GM12878 (cell line): ENCODE results near the gene SV2B. TPM values are rescaled to one million over a fixed set of nuclear protein-coding genes. Genes with fewer than 3 reads are reported as not detected.

ENCODE experiments used
- ATAC-seq: fragments of 200-7000 bp; cut with Tn5 transposase; 3 replicates; pipeline ENCODE4 v1.9.1; 2020; ENCODE audit warnings: mild to moderate bottlenecking, moderate library complexity
- BruUV-seq: library from RNA; stranded (reverse); fragments of 400-500 nt; replicated peaks from 2 replicates; lab custom pipeline; 2021; lab: Mats Ljungman, UMichigan
- CTCF ChIA-PET: fragments of 300-600 bp; sonication (Branson Sonifier 250); formaldehyde crosslinking; extraction: SDS; loops from one replicate; lab custom pipeline; 2021; ENCODE audit warnings: inconsistent platforms; lab: Yijun Ruan, JAX
- POLR2A ChIA-PET: fragments of 350-600 bp; formaldehyde crosslinking; extraction: SDS; loops from one replicate; lab custom pipeline; 2021; ENCODE audit warnings: inconsistent platforms; lab: Charles Lee
- RAD21 ChIA-PET: fragments of 300-600 bp; sonication (Branson Sonifier 250); formaldehyde crosslinking; loops from one replicate; lab custom pipeline; 2023; ENCODE audit warnings: antibody characterized with exemption; ENCODE audit not compliant: unreplicated experiment; lab: Charles Lee
- SMC1A ChIA-PET: fragments of 300-600 bp; sonication (Branson Sonifier 250); formaldehyde crosslinking; loops from one replicate; lab custom pipeline; 2023; ENCODE audit not compliant: unreplicated experiment, uncharacterized antibody; lab: Charles Lee
- DNase-seq: peaks from one replicate; pipeline ENCODE4 v3.0.0-alpha.2; 2011; ENCODE audit warnings: low read depth, low spot score
- FAIRE-seq: peaks from 3 replicates; lab custom pipeline; 2011; peaks lifted over from hg19 to GRCh38; lab: Jason Lieb, UNC
- H2AFZ ChIP-seq: 2 replicates; pipeline ENCODE4 v1.6.0; 2011; ENCODE audit warnings: low read depth, low read length, control low read depth; ENCODE audit not compliant: control insufficient read depth
- H3K27ac ChIP-seq: 2 replicates; pipeline ENCODE4 v1.5.1; 2011; ENCODE audit warnings: control low read depth; ENCODE audit not compliant: control insufficient read depth, insufficient read depth
- H3K27me3 ChIP-seq, 2 experiments: replicated peaks in 1 of 2; 2 replicates each; pipeline versions ENCODE4 v1.6.0 to v1.6.1; 2011; ENCODE audit warnings: low read length in 1 of 2; ENCODE audit not compliant: control insufficient read depth in 2 of 2, insufficient read depth in 2 of 2
- H3K36me3 ChIP-seq, 2 experiments: 2 replicates each; pipeline ENCODE4 v1.5.1; 2011; ENCODE audit warnings: low read length in 1 of 2; ENCODE audit not compliant: control insufficient read depth in 2 of 2, insufficient read depth in 2 of 2
- H3K4me1 ChIP-seq: 2 replicates; pipeline ENCODE4 v1.6.1; 2011; ENCODE audit warnings: mild to moderate bottlenecking, low read length, moderate library complexity, mixed read lengths; ENCODE audit not compliant: control insufficient read depth, insufficient read depth
- H3K4me2 ChIP-seq: 2 replicates; pipeline ENCODE4 v1.6.0; 2011; ENCODE audit warnings: control low read depth; ENCODE audit not compliant: control insufficient read depth, insufficient read depth
- H3K4me3 ChIP-seq: fragments of 200-600 bp; sonication (generic); 2 replicates; pipeline ENCODE4 v1.5.1; 2016
- H3K79me2 ChIP-seq: 2 replicates; pipeline ENCODE4 v1.6.0; 2011; ENCODE audit warnings: low read length; ENCODE audit not compliant: control insufficient read depth, insufficient read depth
- H3K9ac ChIP-seq: 2 replicates; pipeline ENCODE4 v1.8.0; 2011; ENCODE audit warnings: low read length, control low read depth, mixed read lengths; ENCODE audit not compliant: control insufficient read depth, insufficient read depth
- H3K9me3 ChIP-seq: replicated peaks from 3 replicates; pipeline ENCODE4 v1.5.1; 2011; ENCODE audit warnings: mild to moderate bottlenecking, low read length; ENCODE audit not compliant: control insufficient read depth, insufficient read depth
- H4K20me1 ChIP-seq: 2 replicates; pipeline ENCODE4 v1.6.0; 2011; ENCODE audit not compliant: control insufficient read depth, insufficient read depth
- ATF7 ChIP-seq: fragments of 450-650 bp; IDR thresholded peaks from 2 replicates; pipeline ENCODE4 v1.6.1; 2016; ENCODE audit warnings: low read depth, mild to moderate bottlenecking
- FOS ChIP-seq: IDR thresholded peaks from 3 replicates; pipeline ENCODE4 v1.6.1; 2011; ENCODE audit warnings: borderline replicate concordance; ENCODE audit not compliant: insufficient read length; ENCODE audit errors: extremely low read depth
- HDAC6 ChIP-seq: fragments of 200-600 bp; sonication (generic); IDR thresholded peaks from one replicate; pipeline ENCODE4 v1.8.0; 2017; ENCODE audit warnings: antibody characterized with exemption; ENCODE audit not compliant: unreplicated experiment
- JUNB ChIP-seq: IDR thresholded peaks from 2 replicates; pipeline ENCODE4 v1.6.1; 2016; ENCODE audit warnings: antibody characterized with exemption, mild to moderate bottlenecking
- NFYA ChIP-seq: IDR thresholded peaks from 2 replicates; pipeline ENCODE4 v1.6.1; 2011; ENCODE audit warnings: low read depth, mild to moderate bottlenecking, low read length, improper control_type of control experiment, borderline replicate concordance
- NR2F1 ChIP-seq: fragments of 450-650 bp; conservative IDR thresholded peaks from 2 replicates; pipeline ENCODE4 v1.6.1; 2017; ENCODE audit warnings: mild to moderate bottlenecking
- PBX3 ChIP-seq: IDR thresholded peaks from 2 replicates; pipeline ENCODE4 v1.6.1; 2011; ENCODE audit warnings: mild to moderate bottlenecking, low read depth, low read length, moderate library complexity; ENCODE audit not compliant: insufficient replicate concordance
- PML ChIP-seq: IDR thresholded peaks from 2 replicates; pipeline ENCODE4 v1.6.1; 2012; ENCODE audit warnings: low read length, inconsistent platforms
- POLR2A ChIP-seq: IDR thresholded peaks from 2 replicates; pipeline ENCODE4 v1.6.1; 2011; ENCODE audit warnings: low read depth, mild to moderate bottlenecking, low read length
- YBX1 ChIP-seq: fragments of 450-650 bp; IDR thresholded peaks from 2 replicates; pipeline ENCODE4 v1.6.1; 2016; ENCODE audit warnings: antibody characterized with exemption
- ZBTB4 ChIP-seq: fragments of 450-650 bp; formaldehyde crosslinking; IDR thresholded peaks from 2 replicates; pipeline ENCODE4 v1.4.0; 2022; ENCODE audit warnings: mild to moderate bottlenecking, moderate library complexity
- ZNF384 ChIP-seq: IDR thresholded peaks from 2 replicates; pipeline ENCODE4 v1.6.1; 2012; ENCODE audit warnings: low read depth, mild to moderate bottlenecking, low read length, improper control_type of control experiment, borderline replicate concordance
- WGBS: methylation state at CpG from one replicate; pipeline ENCODE4 v1.1.6; 2016; ENCODE audit warnings: low lambda C conversion rate; ENCODE audit not compliant: insufficient replicate concordance, insufficient coverage; ENCODE audit errors: missing lambda C conversion rate; 5-methylcytosine and 5-hydroxymethylcytosine counted together
- in situ Hi-C: fragments of 300-500 bp; cut with MboI; formaldehyde crosslinking; loops from 9 replicates; pipeline ENCODE4 v1.14.3; 2018; ENCODE audit warnings: mixed read lengths
- intact Hi-C: fragments of 100-400 bp; cut with micrococcal nuclease; formaldehyde crosslinking; loops from one replicate; pipeline ENCODE4 v1.14.2; 2022; ENCODE audit not compliant: unreplicated experiment
- polyA plus RNA-seq, 11 experiments: library from polyadenylated mRNA; depleted of rRNA in 4 of 11; unstranded in 6 of 11; stranded (reverse) in 5 of 11; fragments of >200 nt; fragmentation: Nextera tagmentation in 4 of 11; fragmentation: Illumina TruSeq in 1 of 11; extraction: Ambion mirVana in 4 of 11; extraction: Trizol in 1 of 11; gene quantifications; 1 replicate in 1 of 11; 2 replicates in 10 of 11; pipeline versions ENCODE4 v1.2.1 to v1.2.3, GENCODE V29; 2011 to 2016; ENCODE audit warnings: inconsistent platforms in 2 of 11, missing spikeins in 2 of 11, low read depth in 1 of 11
- total RNA-seq, 4 experiments: library from RNA; depleted of rRNA in 3 of 4; stranded (reverse); fragments of >200 nt in 3 of 4; fragmentation: Illumina TruSeq in 1 of 4; extraction: Trizol in 1 of 4; gene quantifications; 2 replicates each; pipeline versions ENCODE4 v1.2.1 to v1.2.3, GENCODE V29; 2013 to 2021
- TF ChIP-seq, protein P1 (sequence below): fragments of 450-650 bp; IDR thresholded peaks from 2 replicates; pipeline ENCODE4 v1.6.1; 2014; ENCODE audit warnings: mild to moderate bottlenecking
- TF ChIP-seq, protein P2 (sequence below): fragments of 450-650 bp; IDR thresholded peaks from 2 replicates; pipeline ENCODE4 v1.6.1; 2017; ENCODE audit warnings: borderline replicate concordance

The SV2B gene
- total and polyA plus RNA-seq, 10 of the 15 experiments (the other 5 are each of a cell fraction or from before 2014, with no cell fraction given) = 0.03 to 1.7 (median 1.3) TPM

DNA sequence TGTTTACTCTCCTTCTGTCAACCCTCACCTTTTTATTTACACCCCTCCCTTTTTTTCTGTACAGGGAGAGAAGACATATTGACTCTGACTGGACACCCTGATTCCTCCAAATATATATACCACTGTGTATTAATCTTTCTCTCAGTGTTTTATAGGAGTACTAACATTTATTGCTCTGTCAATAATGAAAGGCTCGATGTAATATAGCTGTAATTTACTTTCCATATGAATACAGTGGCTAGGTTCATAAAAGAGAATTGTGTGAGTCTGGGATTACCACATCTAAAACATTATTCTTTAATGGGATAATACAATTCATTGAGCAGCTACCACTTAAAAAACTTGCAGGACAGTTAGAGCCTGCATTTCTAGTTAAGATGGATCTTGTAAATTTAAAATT lies 194.3 kb downstream of the SV2B start:
- SMC1A ChIA-PET = interaction anchor here (0.7 to 1.6 kb wide), 2 partner anchors 8 to 10 kb away, joined by 3 to 4 read pairs; no protein-coding TSS in a partner anchor
- BruUV-seq = no TSS peak
- DNase-seq (no peak), FAIRE-seq (no peak), ATAC-seq (no peak)
- H3K36me3 ChIP-seq = no peaks in the 10 kb centered on the region
- H3K9ac ChIP-seq = no peak overlapping the region
- H3K27ac ChIP-seq = no peak overlapping the region
- no peak overlapping the region for H2AFZ ChIP-seq
- H3K4me2 ChIP-seq = no peak overlapping the region
- in situ Hi-C loops (no loop called here), intact Hi-C loops (no loop called here)
- POLR2A ChIA-PET = no interaction called here
- H3K4me1 ChIP-seq = no peaks in the 10 kb centered on the region
- RAD21 ChIA-PET = no interaction called here
- H3K79me2 ChIP-seq = no peaks in the 10 kb centered on the region
- CTCF ChIA-PET = interaction anchor here (2.5 kb wide), 1 partner anchor 8 kb away, joined by 10 read pairs; no protein-coding TSS in a partner anchor
- no peaks in the 10 kb centered on the region for H4K20me1 ChIP-seq
- H3K9me3 ChIP-seq = no peaks in the 10 kb centered on the region
- H3K27me3 ChIP-seq = no peaks in the 10 kb centered on the region
- WGBS = 0% methylated on average over 1 of the region's 1 CpG
- TF ChIP-seq FOS (no peak), ZBTB4 (CRISPR knock-in tag) (no peak), ATF7 (no peak), NR2F1 (no peak), POLR2A (no peak), JUNB (no peak), PBX3 (no peak), NFYA (no peak), YBX1 (no peak), ZNF384 (no peak), PML (no peak), HDAC6 (no peak)
- TF ChIP-seq, protein P1, sequence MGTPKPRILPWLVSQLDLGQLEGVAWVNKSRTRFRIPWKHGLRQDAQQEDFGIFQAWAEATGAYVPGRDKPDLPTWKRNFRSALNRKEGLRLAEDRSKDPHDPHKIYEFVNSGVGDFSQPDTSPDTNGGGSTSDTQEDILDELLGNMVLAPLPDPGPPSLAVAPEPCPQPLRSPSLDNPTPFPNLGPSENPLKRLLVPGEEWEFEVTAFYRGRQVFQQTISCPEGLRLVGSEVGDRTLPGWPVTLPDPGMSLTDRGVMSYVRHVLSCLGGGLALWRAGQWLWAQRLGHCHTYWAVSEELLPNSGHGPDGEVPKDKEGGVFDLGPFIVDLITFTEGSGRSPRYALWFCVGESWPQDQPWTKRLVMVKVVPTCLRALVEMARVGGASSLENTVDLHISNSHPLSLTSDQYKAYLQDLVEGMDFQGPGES = no peak
- TF ChIP-seq, protein P2, sequence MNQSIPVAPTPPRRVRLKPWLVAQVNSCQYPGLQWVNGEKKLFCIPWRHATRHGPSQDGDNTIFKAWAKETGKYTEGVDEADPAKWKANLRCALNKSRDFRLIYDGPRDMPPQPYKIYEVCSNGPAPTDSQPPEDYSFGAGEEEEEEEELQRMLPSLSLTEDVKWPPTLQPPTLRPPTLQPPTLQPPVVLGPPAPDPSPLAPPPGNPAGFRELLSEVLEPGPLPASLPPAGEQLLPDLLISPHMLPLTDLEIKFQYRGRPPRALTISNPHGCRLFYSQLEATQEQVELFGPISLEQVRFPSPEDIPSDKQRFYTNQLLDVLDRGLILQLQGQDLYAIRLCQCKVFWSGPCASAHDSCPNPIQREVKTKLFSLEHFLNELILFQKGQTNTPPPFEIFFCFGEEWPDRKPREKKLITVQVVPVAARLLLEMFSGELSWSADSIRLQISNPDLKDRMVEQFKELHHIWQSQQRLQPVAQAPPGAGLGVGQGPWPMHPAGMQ = no peak
- no peak overlapping the region for H3K4me3 ChIP-seq
